ENCODE measurements around the gene RUNX3. TPM values are rescaled to one million over a fixed set of nuclear protein-coding genes. Genes with fewer than 3 reads are reported as not detected.

RUNX3 gene
- polyA plus RNA-seq, 4 donors: 1.1 to 5.4 (median 3.6) TPM

DNA sequence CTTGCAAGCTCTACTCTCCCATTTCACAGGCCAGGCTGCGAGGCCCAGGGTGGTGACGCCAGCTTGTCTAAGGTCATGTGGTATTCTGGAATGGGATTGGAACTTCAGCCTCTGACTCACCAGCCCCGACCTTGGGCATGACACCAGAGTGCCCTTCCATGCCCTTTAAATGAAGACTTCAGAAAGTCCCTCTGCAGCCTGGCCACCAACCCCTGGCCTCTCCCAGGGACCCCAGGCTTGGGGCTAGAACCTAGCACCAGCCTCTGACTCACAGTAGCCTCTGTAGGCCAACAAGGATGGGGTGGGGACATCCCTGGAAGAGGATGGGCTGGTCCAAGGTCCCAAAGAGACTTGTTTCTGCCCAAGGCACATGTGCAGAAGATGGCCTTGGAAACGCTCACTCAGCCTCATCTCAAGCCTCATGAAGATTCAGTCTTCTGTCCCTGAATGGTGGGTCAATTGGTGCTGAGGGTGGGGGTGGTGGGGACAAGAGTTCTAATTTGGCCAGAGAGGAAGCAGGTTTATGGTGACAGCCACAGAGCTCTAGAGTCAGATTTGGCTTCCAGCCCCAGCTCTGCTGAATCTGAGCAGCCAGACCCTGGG, 36.1 kb upstream of the RUNX3 start:
- DNase-seq (no peak), FAIRE-seq (no peak)
- no peak overlapping the region for H3K4me3 ChIP-seq (ENCODE audit: low read depth in 1 of 3, low read length in 3 of 3)
- H3K27ac ChIP-seq (ENCODE audit: low read depth in 1 of 3, low read length in 2 of 3): peak overlapping the region in 1 of 3 donors; percentile 7
- peaks cover 0 to 23% (median 3%) of the 10 kb centered on the region in 3 donors for H3K27me3 ChIP-seq (ENCODE audit: control insufficient read depth in 3 of 3, insufficient read depth in 3 of 3, low read length in 3 of 3)
- 54 to 77% (median 55%) methylated on average over 4 of the region's 4 CpGs for WGBS, 3 donors
- H3K36me3 ChIP-seq (ENCODE audit: control insufficient read depth in 3 of 3, insufficient read depth in 2 of 3, low read depth in 1 of 3, low read length in 3 of 3): no peaks in the 10 kb centered on the region
- H3K9me3 ChIP-seq (ENCODE audit: control insufficient read depth in 2 of 2, insufficient read depth in 1 of 2, low read depth in 1 of 2, low read length in 1 of 2): no peaks in the 10 kb centered on the region
- no peaks in the 10 kb centered on the region for H3K4me1 ChIP-seq (ENCODE audit: control insufficient read depth in 3 of 3, insufficient read depth in 2 of 3, low read depth in 1 of 3, low read length in 2 of 3)

DNA sequence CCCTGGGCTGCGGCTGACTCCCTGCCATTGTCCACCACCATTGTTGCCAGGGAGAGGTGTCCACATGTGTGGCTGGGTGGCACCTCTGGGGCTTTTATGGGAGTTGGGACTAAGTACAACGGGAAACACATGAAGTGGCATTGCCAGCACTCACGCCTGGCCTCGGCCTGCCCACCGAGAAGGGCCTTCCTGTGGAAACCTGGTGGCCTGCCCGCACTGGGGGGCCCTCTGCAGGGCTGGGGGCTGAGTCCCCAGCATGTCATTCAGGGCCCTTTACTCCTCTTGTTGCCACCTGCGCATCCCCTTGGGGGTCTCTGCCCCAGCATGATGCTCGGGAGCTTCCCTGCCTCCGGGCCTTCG, 35.5 kb upstream of the RUNX3 start:
- DNase-seq (no peak), FAIRE-seq (no peak)
- Histone ChIP-seq H3K27me3 (ENCODE audit: control insufficient read depth in 3 of 3, insufficient read depth in 3 of 3, low read length in 3 of 3) (peaks cover 0 to 17% (median 3%) of the 10 kb centered on the region in 3 donors), H3K27ac (ENCODE audit: low read depth in 1 of 3, low read length in 2 of 3) (peak overlapping the region in 2 of 3 donors; percentile 67 to 72), H3K4me1 (ENCODE audit: control insufficient read depth in 3 of 3, insufficient read depth in 2 of 3, low read depth in 1 of 3, low read length in 2 of 3) (no peaks in the 10 kb centered on the region), H3K36me3 (ENCODE audit: control insufficient read depth in 3 of 3, insufficient read depth in 2 of 3, low read depth in 1 of 3, low read length in 3 of 3) (no peaks in the 10 kb centered on the region), H3K4me3 (ENCODE audit: low read depth in 1 of 3, low read length in 3 of 3) (no peak overlapping the region), H3K9me3 (ENCODE audit: control insufficient read depth in 2 of 2, insufficient read depth in 1 of 2, low read depth in 1 of 2, low read length in 1 of 2) (no peaks in the 10 kb centered on the region)
- WGBS, 3 donors: 76 to 94% (median 80%) methylated on average over 10 of the region's 10 CpGs

DNA sequence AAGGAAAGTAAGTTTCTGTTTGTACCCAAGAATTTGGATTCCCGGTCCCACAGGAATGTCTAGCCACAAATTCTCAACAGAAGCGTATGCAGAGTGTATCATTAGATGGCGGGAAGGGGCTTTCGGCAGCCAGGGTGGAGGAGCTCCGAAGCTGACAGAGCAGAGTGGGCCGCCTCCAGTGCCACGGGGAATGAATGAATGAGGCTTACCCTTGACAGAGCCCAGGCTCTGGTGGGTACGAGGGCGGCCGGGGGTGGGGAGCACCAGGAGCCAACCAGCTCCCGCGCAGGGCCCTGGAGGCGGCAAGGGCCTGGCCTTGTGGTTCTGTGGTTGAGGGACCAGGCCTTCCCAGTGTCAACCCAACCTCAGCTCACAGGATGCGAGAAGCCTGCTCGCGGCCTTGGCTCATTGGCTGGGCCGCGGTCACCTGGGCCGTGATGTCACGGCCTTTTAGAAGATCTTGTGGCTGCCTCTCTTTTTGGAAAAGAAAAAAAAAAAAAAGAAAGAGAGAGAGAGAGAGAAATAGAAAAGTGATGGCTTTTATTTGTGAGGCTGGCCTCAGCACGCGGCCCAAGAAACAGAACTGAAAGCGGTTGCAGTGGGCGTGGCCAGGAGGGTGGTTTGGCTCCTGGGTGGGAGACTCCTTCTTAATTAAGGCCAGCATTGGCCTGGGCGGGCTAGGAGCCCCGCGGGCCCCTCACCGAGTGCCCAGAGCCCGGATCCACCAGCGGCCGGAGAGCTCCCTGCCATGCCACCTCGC, 34.9 kb upstream of the RUNX3 start:
- Histone ChIP-seq H3K36me3 (ENCODE audit: control insufficient read depth in 3 of 3, insufficient read depth in 2 of 3, low read depth in 1 of 3, low read length in 3 of 3) (no peaks in the 10 kb centered on the region), H3K27ac (ENCODE audit: low read depth in 1 of 3, low read length in 2 of 3) (peak overlapping the region in 2 of 3 donors; percentile 67 to 72), H3K4me1 (ENCODE audit: control insufficient read depth in 3 of 3, insufficient read depth in 2 of 3, low read depth in 1 of 3, low read length in 2 of 3) (no peaks in the 10 kb centered on the region), H3K4me3 (ENCODE audit: low read depth in 1 of 3, low read length in 3 of 3) (peak overlapping the region in 2 of 3 donors; percentile 5 to 52), H3K9me3 (ENCODE audit: control insufficient read depth in 2 of 2, insufficient read depth in 1 of 2, low read depth in 1 of 2, low read length in 1 of 2) (no peaks in the 10 kb centered on the region), H3K27me3 (ENCODE audit: control insufficient read depth in 3 of 3, insufficient read depth in 3 of 3, low read length in 3 of 3) (peaks cover 0 to 12% (median 0%) of the 10 kb centered on the region in 3 donors)
- no peak for FAIRE-seq
- DNase-seq: peak; percentile 29 to 77
- WGBS, 3 donors: 57 to 85% (median 65%) methylated on average over 32 of the region's 32 CpGs

DNA sequence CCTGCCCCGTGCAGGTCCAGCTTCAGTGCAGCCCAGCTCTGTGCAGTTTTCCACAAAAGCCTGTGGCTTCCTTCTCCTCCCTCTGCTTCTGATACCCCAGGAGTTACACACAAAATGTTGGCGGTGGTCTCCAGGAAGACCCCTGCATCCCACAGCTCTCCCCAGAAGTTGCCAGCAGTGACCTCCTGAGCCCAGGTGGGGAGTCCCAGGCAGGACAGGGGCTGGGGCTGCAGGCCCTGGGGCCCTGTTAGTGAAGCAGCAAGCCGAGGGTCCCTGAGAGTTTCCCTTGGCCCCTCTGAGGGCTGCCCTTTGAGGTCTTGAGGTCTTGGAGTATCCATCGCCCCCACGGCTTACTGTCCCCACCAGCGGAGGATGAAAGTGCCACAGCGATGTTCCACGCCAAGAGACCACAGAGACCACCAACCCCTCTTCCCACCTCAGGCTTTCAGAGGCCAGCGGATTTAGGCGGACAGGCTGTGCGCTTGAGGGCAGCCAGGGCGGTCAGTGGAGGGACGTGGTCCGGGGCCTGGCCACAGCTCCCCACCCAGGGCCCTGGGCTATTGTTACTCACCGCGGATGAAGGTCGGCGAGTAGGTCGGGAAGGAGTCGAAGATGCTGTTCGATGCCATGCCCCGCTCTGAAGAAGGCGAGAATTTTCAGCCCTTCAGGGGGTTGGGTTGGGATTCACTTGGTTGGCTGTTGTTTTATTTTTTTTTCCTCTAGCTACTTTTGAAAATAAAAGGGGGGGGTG, 34.0 kb upstream of the RUNX3 start:
- Histone ChIP-seq H3K36me3 (ENCODE audit: control insufficient read depth in 3 of 3, insufficient read depth in 2 of 3, low read depth in 1 of 3, low read length in 3 of 3) (no peaks in the 10 kb centered on the region), H3K27me3 (ENCODE audit: control insufficient read depth in 3 of 3, insufficient read depth in 3 of 3, low read length in 3 of 3) (peaks cover 0 to 8% (median 0%) of the 10 kb centered on the region in 3 donors), H3K9me3 (ENCODE audit: control insufficient read depth in 2 of 2, insufficient read depth in 1 of 2, low read depth in 1 of 2, low read length in 1 of 2) (no peaks in the 10 kb centered on the region), H3K4me3 (ENCODE audit: low read depth in 1 of 3, low read length in 3 of 3) (peak overlapping the region in 2 of 3 donors; percentile 19 to 52), H3K4me1 (ENCODE audit: control insufficient read depth in 3 of 3, insufficient read depth in 2 of 3, low read depth in 1 of 3, low read length in 2 of 3) (no peaks in the 10 kb centered on the region), H3K27ac (ENCODE audit: low read depth in 1 of 3, low read length in 2 of 3) (peak overlapping the region in 2 of 3 donors; percentile 56 to 71)
- 70 to 81% (median 80%) methylated on average over 22 to 23 of the region's 23 CpGs for WGBS, 3 donors
- no peak for FAIRE-seq
- no peak for DNase-seq

DNA sequence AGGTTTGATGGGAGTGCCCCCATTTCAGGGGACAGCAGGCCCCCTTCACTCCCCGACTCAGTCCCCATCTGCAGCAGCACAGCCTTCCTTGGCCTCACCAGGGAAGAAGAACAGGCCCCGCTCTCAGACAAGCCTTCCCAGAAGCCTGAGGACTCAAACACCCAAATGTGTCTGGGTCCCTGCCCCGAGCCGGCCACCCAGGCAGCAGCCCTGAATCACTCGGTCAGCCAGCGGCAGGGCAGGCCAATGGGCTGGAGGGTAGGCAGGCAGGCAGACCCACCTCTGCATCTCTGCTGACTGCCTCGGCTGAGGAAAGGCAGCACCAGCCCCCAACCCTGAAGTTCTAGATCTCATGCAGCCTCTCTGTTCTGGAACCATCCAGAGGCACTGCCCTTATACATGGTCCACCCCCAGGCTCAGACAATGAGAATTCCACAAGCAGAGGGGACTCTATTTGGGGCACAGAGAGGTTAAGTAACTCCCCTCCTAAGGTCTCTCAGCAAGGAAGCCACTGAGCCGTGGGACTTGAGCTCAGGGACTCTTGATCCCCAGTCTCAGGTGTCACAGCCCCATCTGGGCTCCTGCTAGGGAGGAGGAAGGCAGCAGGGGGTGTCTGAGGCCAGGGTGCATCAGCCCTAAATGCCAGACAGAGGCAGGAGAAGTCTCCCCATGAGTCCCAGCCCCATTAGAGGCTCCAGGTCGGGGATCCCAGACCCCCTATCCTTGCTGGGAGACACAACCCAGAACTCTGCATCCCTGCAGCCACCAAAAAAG, 33.2 kb upstream of the RUNX3 start:
- H3K9me3 ChIP-seq (ENCODE audit: control insufficient read depth in 2 of 2, insufficient read depth in 1 of 2, low read depth in 1 of 2, low read length in 1 of 2): no peaks in the 10 kb centered on the region
- FAIRE-seq (no peak), DNase-seq (peak in 1 of 2 donors; percentile 44)
- no peaks in the 10 kb centered on the region for H3K4me1 ChIP-seq (ENCODE audit: control insufficient read depth in 3 of 3, insufficient read depth in 2 of 3, low read depth in 1 of 3, low read length in 2 of 3)
- peaks cover 0 to 8% (median 0%) of the 10 kb centered on the region in 3 donors for H3K27me3 ChIP-seq (ENCODE audit: control insufficient read depth in 3 of 3, insufficient read depth in 3 of 3, low read length in 3 of 3)
- peak overlapping the region in 2 of 3 donors; percentile 19 to 52 for H3K4me3 ChIP-seq (ENCODE audit: low read depth in 1 of 3, low read length in 3 of 3)
- WGBS, 3 donors: 52 to 65% (median 60%) methylated on average over 9 of the region's 9 CpGs
- H3K27ac ChIP-seq (ENCODE audit: low read depth in 1 of 3, low read length in 2 of 3): peak overlapping the region in 2 of 3 donors; percentile 56 to 71
- no peaks in the 10 kb centered on the region for H3K36me3 ChIP-seq (ENCODE audit: control insufficient read depth in 3 of 3, insufficient read depth in 2 of 3, low read depth in 1 of 3, low read length in 3 of 3)

GRCh38 chr1:24961961-24962861, 32.1 kb upstream of the RUNX3 start:
- H3K4me3 ChIP-seq (ENCODE audit: low read depth in 1 of 3, low read length in 3 of 3): peak overlapping the region in 2 of 3 donors; percentile 6 to 52

GRCh38 chr1:24961334-24961733, 31.3 kb upstream of the RUNX3 start:
- Histone ChIP-seq H3K27ac (ENCODE audit: low read depth in 1 of 3, low read length in 2 of 3) (peak overlapping the region in 1 of 3 donors; percentile 52), H3K4me1 (ENCODE audit: control insufficient read depth in 3 of 3, insufficient read depth in 2 of 3, low read depth in 1 of 3, low read length in 2 of 3) (no peaks in the 10 kb centered on the region), H3K27me3 (ENCODE audit: control insufficient read depth in 3 of 3, insufficient read depth in 3 of 3, low read length in 3 of 3) (peaks cover 0 to 6% (median 0%) of the 10 kb centered on the region in 3 donors), H3K4me3 (ENCODE audit: low read depth in 1 of 3, low read length in 3 of 3) (peak overlapping the region in 1 of 3 donors; percentile 52), H3K9me3 (ENCODE audit: control insufficient read depth in 2 of 2, insufficient read depth in 1 of 2, low read depth in 1 of 2, low read length in 1 of 2) (no peaks in the 10 kb centered on the region), H3K36me3 (ENCODE audit: control insufficient read depth in 3 of 3, insufficient read depth in 2 of 3, low read depth in 1 of 3, low read length in 3 of 3) (no peaks in the 10 kb centered on the region)
- 63 to 83% (median 78%) methylated on average over 7 of the region's 7 CpGs for WGBS, 3 donors
- no peak for DNase-seq
- FAIRE-seq: no peak

More at GRCh38 chr1:24961961-24962861, 32.1 kb upstream of the RUNX3 start:
- H3K4me1 ChIP-seq (ENCODE audit: control insufficient read depth in 3 of 3, insufficient read depth in 2 of 3, low read depth in 1 of 3, low read length in 2 of 3): no peaks in the 10 kb centered on the region
- H3K27ac ChIP-seq (ENCODE audit: low read depth in 1 of 3, low read length in 2 of 3): peak overlapping the region in 2 of 3 donors; percentile 52 to 56
- no peaks in the 10 kb centered on the region for H3K9me3 ChIP-seq (ENCODE audit: control insufficient read depth in 2 of 2, insufficient read depth in 1 of 2, low read depth in 1 of 2, low read length in 1 of 2)
- DNase-seq (no peak), FAIRE-seq (no peak)
- peaks cover 0 to 8% (median 0%) of the 10 kb centered on the region in 3 donors for H3K27me3 ChIP-seq (ENCODE audit: control insufficient read depth in 3 of 3, insufficient read depth in 3 of 3, low read length in 3 of 3)
- no peaks in the 10 kb centered on the region for H3K36me3 ChIP-seq (ENCODE audit: control insufficient read depth in 3 of 3, insufficient read depth in 2 of 3, low read depth in 1 of 3, low read length in 3 of 3)
- whole genome bisulfite sequencing, 3 donors: 65 to 77% (median 74%) methylated on average over 23 to 26 of the region's 26 CpGs

Measured in small intestine (tissue), 7 donors.